CD4-positive, alpha-beta memory T cell (primary cell): ENCODE measurements around the gene UST. TPM values are rescaled to one million over a fixed set of nuclear protein-coding genes. Genes with fewer than 3 reads are reported as not detected.
A peak's percentile ranks its signal among the peaks of the same experiment; 100 is the strongest.
"Not testable (repeated sequence)": the region's sequence is repeated elsewhere in the genome, so short reads cannot be mapped to it uniquely, and the experiment has no call there.

ENCODE experiments used
- CTCF ChIA-PET: fragments of 350-600 bp; sonication (Branson Sonifier 250); formaldehyde crosslinking; loops from one replicate; lab custom pipeline; 2021; ENCODE audit warnings: inconsistent platforms; ENCODE audit not compliant: partially characterized antibody; lab: Charles Lee
- POLR2A ChIA-PET: fragments of 350-600 bp; sonication (Branson Sonifier 250); formaldehyde crosslinking; loops from one replicate; lab custom pipeline; 2021; ENCODE audit not compliant: partially characterized antibody; lab: Charles Lee
- DNase-seq, 5 donors: peaks; one replicate each; pipeline versions ENCODE4 v3.0.0 to v3.0.0-alpha.2; 2020 to 2022; ENCODE audit warnings: mixed read lengths in 1 of 5
- H3K27ac ChIP-seq: one replicate; pipeline ENCODE4 v1.7.0; 2013; ENCODE audit warnings: low read depth, low read length
- H3K27me3 ChIP-seq: 2 replicates; pipeline ENCODE4 v1.7.0; 2013; ENCODE audit warnings: mild to moderate bottlenecking, low read length, moderate library complexity; ENCODE audit not compliant: insufficient read depth
- H3K36me3 ChIP-seq: 2 replicates; pipeline ENCODE4 v1.7.0; 2013; ENCODE audit warnings: mild to moderate bottlenecking, low read length, moderate library complexity; ENCODE audit not compliant: insufficient read depth
- H3K4me1 ChIP-seq: 2 replicates; pipeline ENCODE4 v1.7.0; 2013; ENCODE audit warnings: mild to moderate bottlenecking, low read length, moderate library complexity; ENCODE audit not compliant: insufficient read depth
- H3K4me3 ChIP-seq, 2 donors: one replicate each; pipeline ENCODE4 v1.7.0; 2013; ENCODE audit warnings: low read length in 2 of 2, mild to moderate bottlenecking in 1 of 2
- H3K9me3 ChIP-seq, 2 donors: one replicate each; pipeline ENCODE4 v1.7.0; 2013; ENCODE audit warnings: low read length in 2 of 2, control low read depth in 1 of 2; ENCODE audit not compliant: control insufficient read depth in 1 of 2
- H3K27ac Mint-ChIP-seq, 7 donors: one replicate each; pipeline ENCODE4 v1.8.0; 2020 to 2021; ENCODE audit warnings: mixed read lengths in 7 of 7, mild to moderate bottlenecking in 6 of 7, inconsistent platforms in 3 of 7, moderate library complexity in 3 of 7
- H3K27me3 Mint-ChIP-seq, 2 donors: one replicate each; pipeline ENCODE4 v1.8.0; 2020 to 2021; ENCODE audit warnings: mixed read lengths in 2 of 2
- H3K36me3 Mint-ChIP-seq, 2 donors: one replicate each; pipeline ENCODE4 v1.8.0; 2020 to 2021; ENCODE audit warnings: mixed read lengths in 2 of 2, inconsistent platforms in 1 of 2, mild to moderate bottlenecking in 1 of 2
- H3K4me1 Mint-ChIP-seq, 4 donors: one replicate each; pipeline ENCODE4 v1.8.0; 2020 to 2021; ENCODE audit warnings: mixed read lengths in 4 of 4, mild to moderate bottlenecking in 1 of 4
- H3K4me3 Mint-ChIP-seq, 8 donors: one replicate each; pipeline ENCODE4 v1.8.0; 2020 to 2021; ENCODE audit warnings: mixed read lengths in 8 of 8, mild to moderate bottlenecking in 7 of 8, moderate library complexity in 6 of 8, inconsistent platforms in 3 of 8
- H3K9me3 Mint-ChIP-seq, 8 donors: one replicate each; pipeline ENCODE4 v1.8.0; 2020 to 2021; ENCODE audit warnings: mixed read lengths in 8 of 8, mild to moderate bottlenecking in 5 of 8, inconsistent platforms in 3 of 8, moderate library complexity in 1 of 8
- intact Hi-C: fragments of 100-400 bp; cut with micrococcal nuclease; formaldehyde crosslinking; loops from one replicate; pipeline ENCODE4 v1.15.1; 2023
- polyA plus RNA-seq, 2 donors: library from polyadenylated mRNA; unstranded; fragments of 300-500 nt; fragmentation: Illumina TruSeq; gene quantifications; one replicate each; pipeline ENCODE4 v1.2.3, GENCODE V29; 2021
- total RNA-seq, 2 experiments: library from RNA; stranded (reverse); gene quantifications; one replicate each; pipeline ENCODE4 v1.2.3, GENCODE V29; 2021

The UST gene
- total and polyA plus RNA-seq, 4 experiments from 2014 or later, result 2.2 to 7.6 (median 5.1) TPM

DNA sequence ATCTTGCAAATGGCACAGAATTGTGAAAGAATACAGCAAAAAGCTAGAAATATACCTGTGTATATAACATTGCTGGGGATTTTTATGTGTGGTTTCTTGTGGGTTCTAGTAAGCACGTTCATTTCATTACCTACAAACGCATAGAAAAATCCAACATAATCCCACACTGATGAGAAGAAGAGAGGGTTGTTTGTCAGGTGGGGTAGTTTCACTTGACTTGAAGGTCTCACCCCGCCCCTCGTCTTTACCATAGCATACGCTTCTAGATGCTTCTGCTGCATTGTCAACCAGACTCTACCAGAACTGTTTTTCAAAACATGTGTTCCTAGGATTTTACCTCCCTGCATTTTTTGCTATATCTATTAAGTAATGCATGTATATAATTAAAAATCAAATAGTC lies 286.6 kb downstream of the UST start:
- Histone ChIP-seq H3K27me3 (no peaks in the 10 kb centered on the region), H3K9me3 (no peaks in the 10 kb centered on the region), H3K4me1 (peaks cover 50% of the 10 kb centered on the region), H3K4me3 (no peak overlapping the region), H3K36me3 (no peaks in the 10 kb centered on the region), H3K27ac (no peak overlapping the region)
- Mint-ChIP-seq H3K4me1 (peaks cover 40 to 49% (median 47%) of the 10 kb centered on the region in 4 donors), H3K9me3 (peaks cover 0 to 2% (median 0%) of the 10 kb centered on the region in 8 donors), H3K27ac (peak overlapping the region in 3 of 7 donors; percentile 13 to 30 (median 16)), H3K36me3 (peaks cover 1 to 5% of the 10 kb centered on the region in 2 donors), H3K27me3 (no peaks in the 10 kb centered on the region), H3K4me3 (peak overlapping the region in 1 of 8 donors; percentile 15)
- DNase-seq, result no peak
- CTCF ChIA-PET, result interaction anchor here (1.0 to 13.4 kb wide), 6 partner anchors 13 to 484 kb away, joined by 3 to 239 read pairs (median 6); no protein-coding TSS in a partner anchor
- POLR2A ChIA-PET, result interaction anchor here (0.8 to 4.2 kb wide), 7 partner anchors 12 to 484 kb away, joined by 3 to 30 read pairs (median 10); partner anchors contain the start of gene TAB2
- intact Hi-C loops, result loop anchor here (2.0 kb wide), 1 partner anchor 33 kb away; no protein-coding TSS in a partner anchor

DNA sequence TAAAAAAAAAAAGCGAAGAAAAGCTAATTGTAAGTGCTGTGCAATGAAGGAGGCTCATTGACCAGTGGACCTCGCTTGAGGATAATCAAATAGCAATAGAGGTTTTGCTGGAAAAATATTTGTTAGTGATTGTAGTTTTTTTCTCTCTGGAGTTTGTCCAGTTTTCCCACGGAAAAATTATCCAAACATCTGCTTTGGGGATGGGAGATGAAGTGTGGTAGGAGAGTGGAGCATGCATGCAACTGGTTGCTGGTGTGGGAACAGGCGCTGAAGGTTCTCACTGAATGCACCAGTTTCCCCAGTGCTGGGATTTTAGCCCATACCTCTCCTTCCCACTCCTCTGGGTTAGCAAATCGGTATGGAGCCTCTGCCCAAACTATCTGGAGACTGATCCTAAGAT lies 288.9 kb downstream of the UST start:
- ChIA-PET POLR2A (interaction anchor here (1.2 to 1.7 kb wide), 2 partner anchors 9 kb away, joined by 3 to 4 read pairs; no protein-coding TSS in a partner anchor), CTCF (interaction anchor here (0.8 to 13.4 kb wide), 4 partner anchors 8 to 398 kb away, joined by 3 to 239 read pairs (median 3); no protein-coding TSS in a partner anchor)
- Mint-ChIP-seq H3K27me3 (no peaks in the 10 kb centered on the region), H3K36me3 (peaks cover 3 to 5% of the 10 kb centered on the region in 2 donors), H3K4me1 (peaks cover 32 to 39% (median 33%) of the 10 kb centered on the region in 4 donors), H3K4me3 (no peak overlapping the region), H3K27ac (no peak overlapping the region), H3K9me3 (peaks cover 0 to 4% (median 0%) of the 10 kb centered on the region in 8 donors)
- intact Hi-C loops, result no loop called here
- DNase-seq, result no peak
- Histone ChIP-seq H3K36me3 (no peaks in the 10 kb centered on the region), H3K27ac (no peak overlapping the region), H3K9me3 (no peaks in the 10 kb centered on the region), H3K4me3 (no peak overlapping the region), H3K27me3 (no peaks in the 10 kb centered on the region), H3K4me1 (peaks cover 33% of the 10 kb centered on the region)

DNA sequence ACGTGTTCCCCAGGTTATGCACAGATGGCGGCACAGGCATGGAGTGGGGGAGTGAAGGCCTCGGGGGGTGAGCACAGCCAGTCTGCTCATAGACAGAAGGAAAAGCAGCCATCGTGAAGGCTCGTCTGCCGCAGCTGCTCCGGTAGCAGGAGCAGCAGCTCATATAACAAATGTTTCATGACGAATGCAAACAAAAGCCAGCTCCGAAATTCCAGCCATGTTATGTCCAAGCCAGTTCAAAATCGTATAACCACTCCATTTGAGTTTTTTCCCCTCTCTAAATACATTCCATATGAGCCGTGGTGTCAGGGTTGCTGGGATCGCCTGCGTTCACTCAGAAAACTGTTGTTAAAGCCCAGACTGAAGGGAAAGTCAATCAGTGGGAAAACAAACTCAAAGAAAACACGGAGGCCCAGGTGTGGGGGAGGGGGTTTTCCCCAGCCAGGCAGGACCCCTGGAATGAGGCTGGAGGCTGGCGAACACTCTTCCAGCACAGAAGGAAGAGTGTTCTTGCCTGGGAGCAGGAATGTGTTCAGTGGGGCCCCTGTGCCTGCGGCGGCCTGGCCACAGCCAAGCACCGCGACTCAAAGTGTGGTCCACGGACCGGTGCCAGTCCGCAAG lies 290.3 kb downstream of the UST start:
- no peak overlapping the region for H3K4me3 Mint-ChIP-seq
- POLR2A ChIA-PET, result no interaction called here
- intact Hi-C loops, result no loop called here
- H3K27me3 ChIP-seq, result no peaks in the 10 kb centered on the region
- no peaks in the 10 kb centered on the region for H3K9me3 ChIP-seq
- H3K4me1 ChIP-seq, result peaks cover 19% of the 10 kb centered on the region
- CTCF ChIA-PET, result interaction anchor here (1.8 kb wide), 1 partner anchor 9 kb away, joined by 6 read pairs; no protein-coding TSS in a partner anchor
- no peaks in the 10 kb centered on the region for H3K27me3 Mint-ChIP-seq
- peaks cover 18 to 25% (median 22%) of the 10 kb centered on the region in 4 donors for H3K4me1 Mint-ChIP-seq
- peaks cover 0 to 4% (median 0%) of the 10 kb centered on the region in 8 donors for H3K9me3 Mint-ChIP-seq
- DNase-seq, result no peak
- H3K36me3 ChIP-seq, result no peaks in the 10 kb centered on the region
- H3K27ac Mint-ChIP-seq, result peak overlapping the region in 2 of 7 donors; percentile 43 to 75
- H3K27ac ChIP-seq, result no peak overlapping the region
- H3K4me3 ChIP-seq, result no peak overlapping the region
- H3K36me3 Mint-ChIP-seq, result peaks cover 3 to 5% of the 10 kb centered on the region in 2 donors

DNA sequence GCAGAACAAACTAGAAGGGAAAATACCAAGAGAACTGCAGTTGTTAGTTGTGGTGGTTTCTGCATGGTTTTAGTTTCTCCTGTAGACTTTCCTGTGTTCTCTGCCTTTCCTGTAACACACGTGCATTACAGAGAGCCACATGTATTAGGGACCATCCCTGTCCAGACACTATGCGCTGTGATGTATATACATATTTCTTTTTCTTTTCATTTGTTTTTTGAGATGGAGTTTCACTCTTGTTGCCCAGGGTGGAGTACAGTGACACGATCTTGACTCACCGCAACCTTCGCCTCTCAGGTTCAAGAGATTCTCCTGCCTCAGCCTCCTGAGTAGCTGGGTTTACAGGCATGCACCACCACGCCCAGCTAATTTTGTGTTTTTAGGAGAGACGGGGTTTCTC lies 292.2 kb downstream of the UST start:
- H3K27me3 ChIP-seq, H3K36me3 Mint-ChIP-seq, H3K9me3 Mint-ChIP-seq, DNase-seq, H3K27ac ChIP-seq, H3K36me3 ChIP-seq, H3K27me3 Mint-ChIP-seq, H3K4me3 ChIP-seq, intact Hi-C loops, H3K9me3 ChIP-seq, H3K4me1 ChIP-seq: not testable (repeated sequence)
- peak overlapping the region in 3 of 7 donors; percentile 29 to 57 (median 32) for H3K27ac Mint-ChIP-seq
- POLR2A ChIA-PET, result interaction anchor here (1.0 kb wide), 1 partner anchor 21 kb away, joined by 4 read pairs; no protein-coding TSS in a partner anchor
- H3K4me1 Mint-ChIP-seq, result peaks cover 8 to 15% (median 8%) of the 10 kb centered on the region in 4 donors
- H3K4me3 Mint-ChIP-seq, result peak overlapping the region in 1 of 8 donors; percentile 7
- CTCF ChIA-PET, result interaction anchor here (1.8 to 2.0 kb wide), 2 partner anchors 11 to 393 kb away, joined by 5 to 6 read pairs; no protein-coding TSS in a partner anchor

DNA sequence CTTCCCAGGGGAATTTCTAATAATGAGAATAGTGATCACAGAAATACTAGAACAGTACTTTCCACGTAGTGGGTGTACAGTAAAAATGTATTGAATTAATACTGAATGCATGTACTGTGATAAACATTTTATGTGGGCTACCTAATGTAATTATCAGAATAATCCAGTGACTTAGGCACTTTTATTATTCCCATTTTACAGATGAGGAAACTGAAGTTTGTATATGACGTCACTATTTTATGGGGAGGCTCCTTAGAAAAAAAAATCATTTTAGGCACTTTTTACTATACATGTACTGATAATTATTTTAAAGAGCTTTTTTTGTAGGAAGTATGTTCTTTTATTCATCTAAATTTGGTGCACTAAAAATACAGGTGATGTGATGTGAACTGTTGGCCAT lies 295.1 kb downstream of the UST start:
- Histone ChIP-seq H3K27me3 (no peaks in the 10 kb centered on the region), H3K27ac (no peak overlapping the region), H3K4me3 (no peak overlapping the region), H3K4me1 (peaks cover 31% of the 10 kb centered on the region), H3K9me3 (no peaks in the 10 kb centered on the region), H3K36me3 (no peaks in the 10 kb centered on the region)
- H3K27ac Mint-ChIP-seq, result peak overlapping the region in 1 of 7 donors; percentile 38
- peaks cover 0 to 2% (median 0%) of the 10 kb centered on the region in 8 donors for H3K9me3 Mint-ChIP-seq
- CTCF ChIA-PET, result no interaction called here
- no peak overlapping the region for H3K4me3 Mint-ChIP-seq
- intact Hi-C loops, result no loop called here
- POLR2A ChIA-PET, result no interaction called here
- H3K36me3 Mint-ChIP-seq, result peaks cover under 1 to 3% of the 10 kb centered on the region in 2 donors
- DNase-seq, result no peak
- peaks cover 32 to 44% (median 34%) of the 10 kb centered on the region in 4 donors for H3K4me1 Mint-ChIP-seq
- no peaks in the 10 kb centered on the region for H3K27me3 Mint-ChIP-seq

DNA sequence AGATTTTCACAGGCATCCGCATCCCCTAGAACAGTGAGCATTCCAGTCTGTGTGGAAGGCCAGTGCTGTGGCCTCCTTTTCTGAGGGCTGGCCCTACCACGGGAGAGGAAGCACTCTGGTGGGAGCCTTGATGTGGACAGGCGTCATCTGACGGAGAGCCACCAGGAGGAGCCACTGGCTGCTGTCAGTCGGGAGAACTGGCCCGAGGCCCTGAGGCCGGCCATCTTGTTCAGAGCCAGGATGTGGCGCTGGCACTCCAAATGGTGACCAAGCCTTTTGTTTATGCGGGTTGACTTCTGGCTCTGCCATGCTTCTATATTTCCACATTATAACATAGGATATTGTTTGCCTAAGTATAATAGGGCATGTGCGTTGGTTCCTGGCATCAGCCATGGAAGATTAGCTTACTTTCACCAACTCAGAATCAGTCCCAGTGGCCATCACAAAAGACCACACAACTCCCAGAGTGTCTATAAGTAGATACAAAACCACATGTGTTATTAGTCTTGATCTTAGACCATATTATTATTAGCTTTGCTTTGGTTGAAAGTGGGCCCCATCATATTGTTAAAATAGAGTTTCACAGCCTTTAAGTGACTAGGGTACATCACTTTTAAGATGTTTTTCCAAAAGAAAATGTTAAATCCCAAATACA lies 296.8 kb downstream of the UST start:
- ChIA-PET POLR2A (interaction anchor here (5.2 to 8.0 kb wide), 2 partner anchors 12 to 19 kb away, joined by 30 to 118 read pairs; no protein-coding TSS in a partner anchor), CTCF (interaction anchor here (1.0 to 6.9 kb wide), 7 partner anchors 13 to 473 kb away, joined by 3 to 49 read pairs (median 5); no protein-coding TSS in a partner anchor)

More for the DNA sequence above, 296.8 kb downstream of the UST start:
- intact Hi-C loops, result loop anchor here (2.0 kb wide), 1 partner anchor 23 kb away; no protein-coding TSS in a partner anchor
- Mint-ChIP-seq H3K27ac (peak overlapping the region in 1 of 7 donors; percentile 64), H3K27me3 (no peaks in the 10 kb centered on the region), H3K4me3 (peak overlapping the region in 1 of 8 donors; percentile 22), H3K4me1 (peaks cover 34 to 47% (median 41%) of the 10 kb centered on the region in 4 donors), H3K36me3 (peaks cover 0 to under 1% of the 10 kb centered on the region in 2 donors), H3K9me3 (peaks cover 0 to 2% (median 0%) of the 10 kb centered on the region in 8 donors)
- no peak overlapping the region for H3K27ac ChIP-seq
- H3K36me3 ChIP-seq, result no peaks in the 10 kb centered on the region
- no peaks in the 10 kb centered on the region for H3K9me3 ChIP-seq
- H3K4me3 ChIP-seq, result no peak overlapping the region
- H3K4me1 ChIP-seq, result peaks cover 40% of the 10 kb centered on the region
- H3K27me3 ChIP-seq, result no peaks in the 10 kb centered on the region
- DNase-seq, result no peak
